HEK293 (cell line): ENCODE measurements around the gene FDX2.
A peak's percentile ranks its signal among the peaks of the same experiment; 100 is the strongest.

Source experiments
- CTCF ChIA-PET: fragments of 350-600 bp; formaldehyde crosslinking; extraction: SDS; loops from one replicate; lab custom pipeline; 2021; ENCODE audit warnings: antibody characterized with exemption; lab: Yijun Ruan, JAX
- POLR2A ChIA-PET: fragments of 300-600 bp; formaldehyde crosslinking; extraction: SDS; loops from one replicate; lab custom pipeline; 2020; ENCODE audit warnings: antibody characterized with exemption, inconsistent platforms; lab: Yijun Ruan, JAX
- H3K27ac ChIP-seq: fragments of 200-500 bp; sonication (Bioruptor generic); 2 replicates; pipeline ENCODE4 v1.5.1; 2014; ENCODE audit warnings: low read depth, low read length, control low read depth, inconsistent platforms; ENCODE audit errors: extremely low read depth
- H3K36me3 ChIP-seq, 2 experiments: fragments of 200-500 bp in 1 of 2; sonication (Bioruptor generic) in 1 of 2; 1 replicate in 1 of 2; 2 replicates in 1 of 2; pipeline ENCODE4 v1.5.1; 2014 to 2017; ENCODE audit warnings: inconsistent platforms in 2 of 2, low read length in 2 of 2; ENCODE audit not compliant: control insufficient read depth in 2 of 2, insufficient read depth in 1 of 2
- H3K4me1 ChIP-seq: fragments of 200-500 bp; sonication (Bioruptor generic); 2 replicates; pipeline ENCODE4 v1.5.1; 2014; ENCODE audit warnings: mild to moderate bottlenecking, low read length, inconsistent platforms; ENCODE audit not compliant: control insufficient read depth, insufficient read depth
- H3K4me3 ChIP-seq: 2 replicates; pipeline ENCODE4 v1.5.1; 2011; ENCODE audit warnings: low read depth, mild to moderate bottlenecking, control low read depth, low read length, moderate library complexity
- H3K9me3 ChIP-seq: fragments of 200-500 bp; sonication (Bioruptor generic); 2 replicates; pipeline ENCODE4 v1.5.1; 2014; ENCODE audit warnings: low read depth, low read length, inconsistent platforms; ENCODE audit not compliant: control insufficient read depth, insufficient read depth
- BCL11A ChIP-seq: fragments of 450-650 bp; formaldehyde crosslinking; IDR thresholded peaks from 2 replicates; pipeline ENCODE4 v1.5.1; 2016; ENCODE audit warnings: low read depth, missing biosample characterization, missing genetic modification characterization
- FEZF1 ChIP-seq: fragments of 450-650 bp; formaldehyde crosslinking; IDR thresholded peaks from 2 replicates; pipeline ENCODE4 v1.5.1; 2016; ENCODE audit warnings: missing biosample characterization, missing genetic modification characterization
- ZBTB10 ChIP-seq: fragments of 450-650 bp; formaldehyde crosslinking; IDR thresholded peaks from 2 replicates; pipeline ENCODE4 v1.5.1; 2016; ENCODE audit warnings: missing biosample characterization, missing genetic modification characterization
- ZBTB26 ChIP-seq: fragments of 450-650 bp; formaldehyde crosslinking; optimal IDR thresholded peaks from 2 replicates; pipeline ENCODE3; 2016; ENCODE audit warnings: missing biosample characterization, mild to moderate bottlenecking, missing genetic modification characterization
- ZFHX2 ChIP-seq: fragments of 450-650 bp; formaldehyde crosslinking; conservative IDR thresholded peaks from 2 replicates; pipeline ENCODE4 v1.5.1; 2016; ENCODE audit warnings: missing biosample characterization, missing genetic modification characterization
- ZIC2 ChIP-seq: fragments of 450-650 bp; formaldehyde crosslinking; IDR thresholded peaks from 2 replicates; pipeline ENCODE4 v1.5.1; 2016; ENCODE audit warnings: missing biosample characterization, missing genetic modification characterization
- ZNF202 ChIP-seq: fragments of 450-650 bp; formaldehyde crosslinking; IDR thresholded peaks from 2 replicates; pipeline ENCODE4 v1.5.1; 2016; ENCODE audit warnings: missing biosample characterization, missing genetic modification characterization, borderline replicate concordance
- ZNF335 ChIP-seq: fragments of 450-650 bp; formaldehyde crosslinking; conservative IDR thresholded peaks from 2 replicates; pipeline ENCODE4 v1.5.1; 2016; ENCODE audit warnings: missing biosample characterization, missing genetic modification characterization
- ZNF354C ChIP-seq: fragments of 450-650 bp; formaldehyde crosslinking; IDR thresholded peaks from 2 replicates; pipeline ENCODE4 v1.5.1; 2016; ENCODE audit warnings: missing biosample characterization, missing genetic modification characterization, low read depth, borderline replicate concordance
- ZNF521 ChIP-seq: fragments of 450-650 bp; formaldehyde crosslinking; IDR thresholded peaks from 2 replicates; pipeline ENCODE4 v1.5.1; 2017; ENCODE audit warnings: missing biosample characterization, mild to moderate bottlenecking, missing genetic modification characterization
- ZNF610 ChIP-seq: fragments of 450-650 bp; formaldehyde crosslinking; IDR thresholded peaks from 2 replicates; pipeline ENCODE4 v1.5.1; 2016; ENCODE audit warnings: missing biosample characterization, missing genetic modification characterization, borderline replicate concordance
- ZNF621 ChIP-seq: fragments of 450-650 bp; formaldehyde crosslinking; IDR thresholded peaks from 2 replicates; pipeline ENCODE4 v1.5.1; 2017; ENCODE audit warnings: missing biosample characterization, missing genetic modification characterization
- ZNF692 ChIP-seq: fragments of 450-650 bp; formaldehyde crosslinking; IDR thresholded peaks from 2 replicates; pipeline ENCODE4 v1.5.1; 2016; ENCODE audit warnings: missing biosample characterization, missing genetic modification characterization
- TF ChIP-seq, protein P1 (sequence below): fragments of 450-650 bp; formaldehyde crosslinking; IDR thresholded peaks from 2 replicates; pipeline ENCODE4 v1.5.1; 2016; ENCODE audit warnings: missing biosample characterization, missing genetic modification characterization
- TF ChIP-seq, protein P2 (sequence below): fragments of 450-650 bp; formaldehyde crosslinking; IDR thresholded peaks from 2 replicates; pipeline ENCODE4 v1.5.1; 2016; ENCODE audit warnings: missing biosample characterization, missing genetic modification characterization
- TF ChIP-seq, protein P3 (sequence below): fragments of 450-650 bp; formaldehyde crosslinking; IDR thresholded peaks from 2 replicates; pipeline ENCODE4 v1.5.1; 2017; ENCODE audit warnings: missing biosample characterization, missing genetic modification characterization

The FDX2 gene

DNA sequence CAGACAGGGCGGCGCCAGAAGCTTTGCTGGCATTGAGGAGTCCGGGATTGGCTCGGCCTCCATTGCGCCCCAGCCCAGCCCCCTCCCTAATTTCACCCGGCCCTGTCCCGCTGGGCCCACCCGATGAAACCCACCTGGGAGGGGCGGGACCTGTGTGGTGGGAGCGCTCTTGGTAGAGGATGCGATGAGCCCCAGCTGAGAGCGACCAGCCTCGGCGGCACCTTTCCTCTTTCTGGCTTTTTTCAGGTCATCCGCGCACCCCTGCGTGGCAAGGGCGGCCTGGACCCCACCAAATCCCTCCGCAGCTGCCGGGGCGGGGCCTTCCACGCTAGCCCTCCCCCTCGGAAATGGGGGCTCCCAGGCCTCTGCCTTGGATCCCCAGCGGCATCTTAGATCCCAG lies 6.4 kb downstream of the FDX2 start, which contains the start of gene ZGLP1:
Gene ZGLP1 (minus strand): TSS at position 393 of the 400 bp plus-strand sequence.
- CTCF ChIA-PET = interaction anchor here (0.9 kb wide), 1 partner anchor 79 kb away, joined by 4 read pairs; no protein-coding TSS in a partner anchor
- peaks cover 0 to 58% of the 10 kb centered on the region in 2 experiments; a peak in 2 of 3 replicates for H3K36me3 ChIP-seq
- H3K4me3 ChIP-seq = no peak within 1 kb of the TSS
- POLR2A ChIA-PET = interaction anchor here (0.7 kb wide), 1 partner anchor 40 kb away, joined by 3 read pairs; no protein-coding TSS in a partner anchor
- TF ChIP-seq ZNF202 (tag by site-specific recombination) = no peak
- H3K9me3 ChIP-seq = no peaks in the 10 kb centered on the region
- no peaks in the 10 kb centered on the region for H3K4me1 ChIP-seq
- H3K27ac ChIP-seq = no peak within 1 kb of the TSS

DNA sequence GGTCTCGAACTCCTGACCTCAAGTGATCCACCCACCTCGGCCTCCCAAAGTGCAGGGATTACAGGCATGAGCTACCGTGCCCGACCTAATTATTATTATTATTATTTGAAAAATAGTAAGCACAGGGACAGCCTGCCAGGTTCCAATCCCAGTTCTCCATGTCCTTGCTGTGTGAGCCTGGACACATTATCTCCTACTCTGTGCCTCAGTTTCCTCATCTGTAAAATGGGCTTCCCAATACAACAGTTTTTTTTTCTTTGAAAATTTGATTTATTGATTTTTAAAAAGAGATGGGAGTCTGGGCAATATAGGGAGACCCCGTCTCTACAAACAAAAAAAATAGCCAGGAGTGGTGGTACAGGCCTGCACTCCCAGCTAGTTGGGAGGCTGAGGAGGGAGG lies 9.5 kb downstream of the FDX2 start:
- H3K36me3 ChIP-seq = peaks cover 0 to 50% of the 10 kb centered on the region in 2 experiments; a peak in 2 of 3 replicates
- no peaks in the 10 kb centered on the region for H3K4me1 ChIP-seq
- no peaks in the 10 kb centered on the region for H3K9me3 ChIP-seq
- H3K4me3 ChIP-seq = no peak overlapping the region
- TF ChIP-seq ZIC2 (tag by site-specific recombination) = no peak
- TF ChIP-seq ZNF610 (tag by site-specific recombination) = no peak
- TF ChIP-seq ZNF335 (tag by site-specific recombination) = no peak
- TF ChIP-seq, protein P1, sequence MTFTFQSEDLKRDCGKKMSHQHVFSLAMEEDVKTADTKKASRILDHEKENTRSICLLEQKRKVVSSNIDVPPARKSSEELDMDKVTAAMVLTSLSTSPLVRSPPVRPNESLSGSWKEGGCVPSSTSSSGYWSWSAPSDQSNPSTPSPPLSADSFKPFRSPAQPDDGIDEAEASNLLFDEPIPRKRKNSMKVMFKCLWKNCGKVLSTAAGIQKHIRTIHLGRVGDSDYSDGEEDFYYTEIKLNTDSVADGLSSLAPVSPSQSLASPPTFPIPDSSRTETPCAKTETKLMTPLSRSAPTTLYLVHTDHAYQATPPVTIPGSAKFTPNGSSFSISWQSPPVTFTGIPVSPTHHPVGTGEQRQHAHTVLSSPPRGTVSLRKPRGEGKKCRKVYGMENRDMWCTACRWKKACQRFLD (tag by site-specific recombination) = no peak
- no peak for TF ChIP-seq ZNF354C
- TF ChIP-seq ZNF521 (tag by site-specific recombination) = no peak
- TF ChIP-seq, protein P2, sequence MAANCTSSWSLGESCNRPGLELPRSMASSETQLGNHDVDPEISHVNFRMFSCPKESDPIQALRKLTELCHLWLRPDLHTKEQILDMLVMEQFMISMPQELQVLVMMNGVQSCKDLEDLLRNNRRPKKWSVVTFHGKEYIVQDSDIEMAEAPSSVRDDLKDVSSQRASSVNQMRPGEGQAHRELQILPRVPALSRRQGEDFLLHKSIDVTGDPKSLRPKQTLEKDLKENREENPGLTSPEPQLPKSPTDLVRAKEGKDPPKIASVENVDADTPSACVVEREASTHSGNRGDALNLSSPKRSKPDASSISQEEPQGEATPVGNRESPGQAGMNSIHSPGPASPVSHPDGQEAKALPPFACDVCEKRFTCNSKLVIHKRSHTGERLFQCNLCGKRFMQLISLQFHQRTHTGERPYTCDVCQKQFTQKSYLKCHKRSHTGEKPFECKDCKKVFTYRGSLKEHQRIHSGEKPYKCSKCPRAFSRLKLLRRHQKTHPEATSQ (tag by site-specific recombination) = no peak
- no peak for TF ChIP-seq ZBTB26 (tag by site-specific recombination)
- no peak for TF ChIP-seq ZNF692 (tag by site-specific recombination)
- TF ChIP-seq ZNF621 (tag by site-specific recombination) = no peak
- POLR2A ChIA-PET = no interaction called here
- CTCF ChIA-PET = interaction anchor here (1.0 to 1.9 kb wide), 2 partner anchors 17 to 79 kb away, joined by 3 to 4 read pairs; partner anchors contain the start of gene ICAM5
- H3K27ac ChIP-seq = no peak overlapping the region

- Histone ChIP-seq H3K4me1 (no peaks in the 10 kb centered on the region), H3K9me3 (no peaks in the 10 kb centered on the region), H3K27ac (no peak overlapping the region), H3K4me3 (no peak overlapping the region), H3K36me3 (peaks cover 0 to 41% of the 10 kb centered on the region in 2 experiments; a peak in 2 of 3 replicates)
- TF ChIP-seq ZBTB10 (tag by site-specific recombination) (0 out of 2 replicates have a peak, but pooled peaks have one; percentile 21), ZFHX2 (tag by site-specific recombination) (peak; percentile 51), BCL11A (tag by site-specific recombination) (peak; percentile 78), FEZF1 (no peak)
- TF ChIP-seq, protein P3, sequence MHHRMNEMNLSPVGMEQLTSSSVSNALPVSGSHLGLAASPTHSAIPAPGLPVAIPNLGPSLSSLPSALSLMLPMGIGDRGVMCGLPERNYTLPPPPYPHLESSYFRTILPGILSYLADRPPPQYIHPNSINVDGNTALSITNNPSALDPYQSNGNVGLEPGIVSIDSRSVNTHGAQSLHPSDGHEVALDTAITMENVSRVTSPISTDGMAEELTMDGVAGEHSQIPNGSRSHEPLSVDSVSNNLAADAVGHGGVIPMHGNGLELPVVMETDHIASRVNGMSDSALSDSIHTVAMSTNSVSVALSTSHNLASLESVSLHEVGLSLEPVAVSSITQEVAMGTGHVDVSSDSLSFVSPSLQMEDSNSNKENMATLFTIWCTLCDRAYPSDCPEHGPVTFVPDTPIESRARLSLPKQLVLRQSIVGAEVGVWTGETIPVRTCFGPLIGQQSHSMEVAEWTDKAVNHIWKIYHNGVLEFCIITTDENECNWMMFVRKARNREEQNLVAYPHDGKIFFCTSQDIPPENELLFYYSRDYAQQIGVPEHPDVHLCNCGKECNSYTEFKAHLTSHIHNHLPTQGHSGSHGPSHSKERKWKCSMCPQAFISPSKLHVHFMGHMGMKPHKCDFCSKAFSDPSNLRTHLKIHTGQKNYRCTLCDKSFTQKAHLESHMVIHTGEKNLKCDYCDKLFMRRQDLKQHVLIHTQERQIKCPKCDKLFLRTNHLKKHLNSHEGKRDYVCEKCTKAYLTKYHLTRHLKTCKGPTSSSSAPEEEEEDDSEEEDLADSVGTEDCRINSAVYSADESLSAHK = peak; percentile 100
- POLR2A ChIA-PET = interaction anchor here (0.8 to 0.9 kb wide), 2 partner anchors 9 to 13 kb away, joined by 7 to 9 read pairs; no protein-coding TSS in a partner anchor
- CTCF ChIA-PET = interaction anchor here (0.9 kb wide), 1 partner anchor 23 kb away, joined by 3 read pairs; no protein-coding TSS in a partner anchor
Observed at GRCh38 chr19:10305139-10305806, 10.5 kb downstream of the FDX2 start.
